Activated CD8-positive, alpha-beta memory T cell treated with anti-CD3 and anti-CD28 coated beads for 24 hours (primary cell): ENCODE data around the gene CPA5.
A peak's percentile ranks its signal among the peaks of the same experiment; 100 is the strongest.

Source experiments
- DNase-seq: peaks from one replicate; pipeline ENCODE4 v3.0.0-alpha.2; 2020

Gene CPA5

GRCh38 chr7:130380861-130381455 lies 36.3 kb downstream of the CPA5 start:
- no peak for DNase-seq

GRCh38 chr7:130381468-130382312 lies 37.1 kb downstream of the CPA5 start:
- DNase-seq, result peak; percentile 43

- DNase-seq, result peak; percentile 44
Measured at GRCh38 chr7:130383187-130383980, 38.8 kb downstream of the CPA5 start.

GRCh38 chr7:130384371-130384801 lies 39.8 kb downstream of the CPA5 start:
- peak; percentile 43 for DNase-seq

- DNase-seq, result peak; percentile 45
Measured at GRCh38 chr7:130384841-130385599, 40.4 kb downstream of the CPA5 start.

GRCh38 chr7:130385600-130386066 lies 41.0 kb downstream of the CPA5 start:
- peak; percentile 46 for DNase-seq

- DNase-seq, result peak; percentile 38
Measured at GRCh38 chr7:130386876-130387275, 42.3 kb downstream of the CPA5 start.

GRCh38 chr7:130387306-130387627 lies 42.7 kb downstream of the CPA5 start:
- DNase-seq, result no peak

- DNase-seq, result no peak
Measured at GRCh38 chr7:130387628-130388403, 43.2 kb downstream of the CPA5 start.

- no peak for DNase-seq
Measured at GRCh38 chr7:130388671-130389070, 44.1 kb downstream of the CPA5 start.

GRCh38 chr7:130390486-130390885 lies 45.9 kb downstream of the CPA5 start:
- no peak for DNase-seq

GRCh38 chr7:130393101-130393561 lies 48.5 kb downstream of the CPA5 start:
- DNase-seq, result no peak

- DNase-seq, result no peak
Measured at GRCh38 chr7:130393841-130394411, 49.3 kb downstream of the CPA5 start.

- DNase-seq, result peak; percentile 65
Measured at GRCh38 chr7:130394421-130395195, 50.0 kb downstream of the CPA5 start.

- no peak for DNase-seq
Measured at GRCh38 chr7:130395421-130395820, 50.8 kb downstream of the CPA5 start.

- DNase-seq, result no peak
Measured at GRCh38 chr7:130396109-130396508, 51.5 kb downstream of the CPA5 start.

GRCh38 chr7:130397051-130397757 lies 52.6 kb downstream of the CPA5 start:
- no peak for DNase-seq

- no peak for DNase-seq
Measured at GRCh38 chr7:130397758-130398073, 53.1 kb downstream of the CPA5 start.

- no peak for DNase-seq
Measured at GRCh38 chr7:130398526-130399090, 54.0 kb downstream of the CPA5 start.

GRCh38 chr7:130400120-130400572 lies 55.5 kb downstream of the CPA5 start:
- DNase-seq, result no peak
